Trophoblast cell (in vitro differentiated cells and primary cell): ENCODE measurements around the gene CTSV. TPM values are rescaled to one million over a fixed set of nuclear protein-coding genes. Genes with fewer than 3 reads are reported as not detected.
"Not testable (repeated sequence)": the region's sequence is repeated elsewhere in the genome, so short reads cannot be mapped to it uniquely, and the experiment has no call there.

Experiments used
- DNase-seq, 2 donors: peaks; one replicate each; pipeline ENCODE4 v3.0.0-alpha.2; 2016
- H2AFZ ChIP-seq: 2 replicates; pipeline ENCODE4 v1.6.1; 2013; ENCODE audit warnings: low read length, moderate library complexity, mild to moderate bottlenecking; ENCODE audit not compliant: insufficient read depth, poor library complexity
- H2AK5ac ChIP-seq: 2 replicates; pipeline ENCODE4 v1.6.1; 2013; ENCODE audit warnings: mild to moderate bottlenecking, low read length
- H2BK120ac ChIP-seq: 2 replicates; pipeline ENCODE4 v1.6.1; 2013; ENCODE audit warnings: low read length, mild to moderate bottlenecking, moderate library complexity; ENCODE audit not compliant: insufficient read depth, poor library complexity
- H2BK12ac ChIP-seq: 2 replicates; pipeline ENCODE4 v1.6.1; 2013; ENCODE audit warnings: mild to moderate bottlenecking, low read length, moderate library complexity
- H2BK5ac ChIP-seq: 2 replicates; pipeline ENCODE4 v1.6.1; 2013; ENCODE audit warnings: low read length, low read depth, moderate library complexity, mild to moderate bottlenecking; ENCODE audit not compliant: poor library complexity
- H3K14ac ChIP-seq: 2 replicates; pipeline ENCODE4 v1.6.1; 2013; ENCODE audit warnings: mild to moderate bottlenecking, low read length
- H3K18ac ChIP-seq: 2 replicates; pipeline ENCODE4 v1.6.1; 2013; ENCODE audit warnings: mild to moderate bottlenecking, low read length
- H3K23ac ChIP-seq: 2 replicates; pipeline ENCODE4 v1.6.1; 2013; ENCODE audit warnings: low read length
- H3K27ac ChIP-seq: 2 replicates; pipeline ENCODE4 v1.5.1; 2013; ENCODE audit warnings: low read depth, mild to moderate bottlenecking, inconsistent platforms, low read length, moderate library complexity
- H3K27me3 ChIP-seq: 2 replicates; pipeline ENCODE4 v1.6.1; 2013; ENCODE audit warnings: inconsistent platforms, mild to moderate bottlenecking, low read length, moderate library complexity; ENCODE audit not compliant: insufficient read depth
- H3K36me3 ChIP-seq, 2 experiments: 1 replicate in 1 of 2; 2 replicates in 1 of 2; pipeline ENCODE4 v1.6.1; 2013; ENCODE audit warnings: low read length in 2 of 2, mild to moderate bottlenecking in 2 of 2, moderate library complexity in 1 of 2; ENCODE audit not compliant: insufficient read depth in 2 of 2, control insufficient read depth in 1 of 2
- H3K4ac ChIP-seq: 2 replicates; pipeline ENCODE4 v1.6.1; 2013; ENCODE audit warnings: low read depth, mild to moderate bottlenecking, low read length, moderate library complexity
- H3K4me1 ChIP-seq, 2 experiments: 1 replicate in 1 of 2; 2 replicates in 1 of 2; pipeline ENCODE4 v1.6.1; 2013; ENCODE audit warnings: low read length in 2 of 2, mild to moderate bottlenecking in 2 of 2, moderate library complexity in 1 of 2; ENCODE audit not compliant: insufficient read depth in 2 of 2, control insufficient read depth in 1 of 2
- H3K4me2 ChIP-seq: 2 replicates; pipeline ENCODE4 v1.6.1; 2013; ENCODE audit warnings: inconsistent platforms, mild to moderate bottlenecking, low read length, moderate library complexity
- H3K4me3 ChIP-seq: 2 replicates; pipeline ENCODE4 v1.5.1; 2013; ENCODE audit warnings: mild to moderate bottlenecking, low read depth, low read length, inconsistent platforms
- H3K79me1 ChIP-seq: one replicate; pipeline ENCODE4 v1.6.1; 2013; ENCODE audit warnings: low read length
- H3K79me2 ChIP-seq: 2 replicates; pipeline ENCODE4 v1.6.1; 2013; ENCODE audit warnings: low read length, mild to moderate bottlenecking; ENCODE audit not compliant: control insufficient read depth, insufficient read depth, poor library complexity
- H3K9ac ChIP-seq: 2 replicates; pipeline ENCODE4 v1.6.1; 2013; ENCODE audit warnings: mild to moderate bottlenecking, low read length
- H3K9me3 ChIP-seq: 2 replicates; pipeline ENCODE4 v1.6.1; 2013; ENCODE audit warnings: low read depth, mild to moderate bottlenecking, control low read depth, inconsistent platforms, low read length; ENCODE audit not compliant: insufficient read depth
- H4K12ac ChIP-seq: 2 replicates; pipeline ENCODE4 v1.6.1; 2013; ENCODE audit warnings: low read depth, mild to moderate bottlenecking, low read length, moderate library complexity
- H4K8ac ChIP-seq: 2 replicates; pipeline ENCODE4 v1.6.1; 2013; ENCODE audit warnings: low read depth, mild to moderate bottlenecking, low read length, moderate library complexity
- H4K91ac ChIP-seq: one replicate; pipeline ENCODE4 v1.6.1; 2013; ENCODE audit warnings: low read depth, mild to moderate bottlenecking, low read length, moderate library complexity
- WGBS: extraction: QIAGEN DNeasy Blood & Tissue Kit; methylation state at CpG from one replicate; pipeline ENCODE4 v1.1.7; 2013; ENCODE audit warnings: missing lambda C conversion rate; ENCODE audit not compliant: insufficient read length, insufficient coverage; ENCODE audit errors: extremely low coverage; 5-methylcytosine and 5-hydroxymethylcytosine counted together
- polyA plus RNA-seq: library from polyadenylated mRNA; stranded (reverse); fragments of 200-250 nt; gene quantifications from 2 replicates; pipeline ENCODE4 v1.2.3, GENCODE V29; 2013

Gene CTSV
- 156 and 159 TPM in 2 replicates for polyA plus RNA-seq

GRCh38 chr9:97038611-97039513, at the start of gene CTSV:
Gene CTSV, minus strand, starts transcription at chr9:97039142. Its CDS starts 1,099 bp downstream, at chr9:97038043.
- peak within 1 kb of the TSS; percentile 66 for H4K91ac ChIP-seq
- H3K4ac ChIP-seq: peak within 1 kb of the TSS; percentile 92
- no peak within 1 kb of the TSS for H2AK5ac ChIP-seq
- peak within 1 kb of the TSS; percentile 75 for H3K27ac ChIP-seq
- H3K14ac ChIP-seq: peak within 1 kb of the TSS; percentile 81
- DNase-seq: peak; percentile 97 to 98
- peak within 1 kb of the TSS; percentile 87 for H4K8ac ChIP-seq
- WGBS: no CpG with 5 or more reads among the region's 80 CpGs
- H2BK120ac ChIP-seq: peak within 1 kb of the TSS; percentile 85
- H3K23ac ChIP-seq: no peak within 1 kb of the TSS
- peak within 1 kb of the TSS; percentile 82 for H2BK5ac ChIP-seq
- H3K18ac ChIP-seq: peak within 1 kb of the TSS; percentile 51
- H3K9ac ChIP-seq: peak within 1 kb of the TSS; percentile 61
- H3K4me2 ChIP-seq: peak within 1 kb of the TSS; percentile 71
- peak within 1 kb of the TSS; percentile 51 for H2BK12ac ChIP-seq
- no peaks in the 10 kb centered on the region for H3K27me3 ChIP-seq
- H3K4me3 ChIP-seq: peak within 1 kb of the TSS; percentile 80
- H2AFZ ChIP-seq: peak within 1 kb of the TSS; percentile 86
- peaks cover 2% of the 10 kb centered on the region for H3K9me3 ChIP-seq
- peaks cover 4% of the 10 kb centered on the region for H3K79me1 ChIP-seq
- H3K36me3 ChIP-seq: peaks cover 3 to 4% of the 10 kb centered on the region in 2 experiments
- peaks cover 8% of the 10 kb centered on the region in 2 experiments for H3K4me1 ChIP-seq
- peak within 1 kb of the TSS; percentile 79 for H4K12ac ChIP-seq
- peaks cover 14% of the 10 kb centered on the region for H3K79me2 ChIP-seq

GRCh38 chr9:97087668-97088215, 48.8 kb upstream of the CTSV start:
- not testable (repeated sequence) for H3K27ac ChIP-seq, H3K79me1 ChIP-seq, H3K23ac ChIP-seq, H4K8ac ChIP-seq, H4K12ac ChIP-seq, H3K9ac ChIP-seq, H2BK12ac ChIP-seq, H3K36me3 ChIP-seq, H2BK120ac ChIP-seq, H4K91ac ChIP-seq, H3K4me1 ChIP-seq, H2AFZ ChIP-seq, H3K27me3 ChIP-seq, H3K9me3 ChIP-seq, H3K14ac ChIP-seq, H3K4me3 ChIP-seq, H3K79me2 ChIP-seq, H2AK5ac ChIP-seq, H3K4ac ChIP-seq, H2BK5ac ChIP-seq, H3K18ac ChIP-seq
- H3K4me2 ChIP-seq: peak overlapping the region; percentile 49
- no CpG with 5 or more reads among the region's 3 CpGs for WGBS
- DNase-seq: peak; percentile 18 to 67

- not testable (repeated sequence) for H3K4ac ChIP-seq, H2BK120ac ChIP-seq, H2BK5ac ChIP-seq, H3K9ac ChIP-seq, H2AFZ ChIP-seq, H3K79me1 ChIP-seq, H3K23ac ChIP-seq, H3K18ac ChIP-seq, H2BK12ac ChIP-seq, H3K9me3 ChIP-seq, DNase-seq, H3K36me3 ChIP-seq, H3K14ac ChIP-seq, H3K4me1 ChIP-seq, H2AK5ac ChIP-seq, H4K8ac ChIP-seq, H3K4me3 ChIP-seq, H4K12ac ChIP-seq, H4K91ac ChIP-seq, H3K27ac ChIP-seq, H3K79me2 ChIP-seq, H3K4me2 ChIP-seq, H3K27me3 ChIP-seq
- WGBS: no CpG with 5 or more reads among the region's 6 CpGs
Measured at GRCh38 chr9:97084562-97084991, 45.6 kb upstream of the CTSV start.

GRCh38 chr9:97078362-97078761, 39.4 kb upstream of the CTSV start:
- Histone ChIP-seq H3K9ac (no peak overlapping the region), H3K18ac (no peak overlapping the region), H2AFZ (no peak overlapping the region), H2BK12ac (no peak overlapping the region), H4K91ac (no peak overlapping the region), H3K4me1 (no peaks in the 10 kb centered on the region), H3K27me3 (no peaks in the 10 kb centered on the region), H3K27ac (no peak overlapping the region), H4K12ac (no peak overlapping the region), H2AK5ac (no peak overlapping the region), H4K8ac (no peak overlapping the region), H3K4me2 (no peak overlapping the region), H2BK5ac (no peak overlapping the region), H3K4me3 (no peak overlapping the region), H3K79me2 (no peaks in the 10 kb centered on the region), H3K9me3 (no peaks in the 10 kb centered on the region), H2BK120ac (no peak overlapping the region), H3K79me1 (no peaks in the 10 kb centered on the region), H3K4ac (no peak overlapping the region), H3K23ac (no peak overlapping the region), H3K14ac (no peak overlapping the region), H3K36me3 (no peaks in the 10 kb centered on the region)
- DNase-seq: no peak
- WGBS: no CpG with 5 or more reads among the region's 25 CpGs
